Subcutaneous adipose tissue (tissue), 4 donors: ENCODE results near the gene DNAJC24. TPM values are rescaled to one million over a fixed set of nuclear protein-coding genes. Genes with fewer than 3 reads are reported as not detected.

Source experiments
- total RNA-seq, 4 donors: library from RNA; depleted of rRNA; stranded (reverse); fragments of >200 nt; gene quantifications; one replicate each; pipeline ENCODE4 v1.1.0, GENCODE V29; 2016
- TF ChIP-seq, protein P1 (sequence below): fragments of 450-650 bp; IDR thresholded peaks from one replicate; pipeline ENCODE4 v1.5.1; 2016; ENCODE audit warnings: low read depth, mild to moderate bottlenecking, control low read depth, antibody characterized with exemption, moderate library complexity

DNAJC24 gene
- total RNA-seq, 4 donors from 2014 or later = 14.8 to 26.3 (median 18.1) TPM

DNA sequence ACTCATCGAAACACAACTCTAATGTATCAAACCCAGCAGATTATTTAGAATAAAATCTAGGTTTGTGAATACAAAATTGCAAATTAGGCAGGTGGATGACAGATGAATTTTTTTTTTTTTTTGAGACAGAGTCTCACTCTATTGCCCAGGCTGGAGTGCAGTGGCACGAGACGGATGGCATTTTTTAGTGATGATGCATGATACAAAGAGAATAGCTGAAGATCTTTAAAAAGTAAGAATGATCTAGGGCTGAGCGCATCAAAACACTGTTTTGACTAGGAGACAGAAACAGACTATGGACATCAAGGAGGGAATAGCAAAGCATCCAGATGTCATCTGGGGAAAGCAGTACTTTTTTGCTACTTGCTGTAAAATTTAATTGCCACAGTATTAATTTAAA, 76.0 kb downstream of the DNAJC24 start:
- TF ChIP-seq, protein P1, sequence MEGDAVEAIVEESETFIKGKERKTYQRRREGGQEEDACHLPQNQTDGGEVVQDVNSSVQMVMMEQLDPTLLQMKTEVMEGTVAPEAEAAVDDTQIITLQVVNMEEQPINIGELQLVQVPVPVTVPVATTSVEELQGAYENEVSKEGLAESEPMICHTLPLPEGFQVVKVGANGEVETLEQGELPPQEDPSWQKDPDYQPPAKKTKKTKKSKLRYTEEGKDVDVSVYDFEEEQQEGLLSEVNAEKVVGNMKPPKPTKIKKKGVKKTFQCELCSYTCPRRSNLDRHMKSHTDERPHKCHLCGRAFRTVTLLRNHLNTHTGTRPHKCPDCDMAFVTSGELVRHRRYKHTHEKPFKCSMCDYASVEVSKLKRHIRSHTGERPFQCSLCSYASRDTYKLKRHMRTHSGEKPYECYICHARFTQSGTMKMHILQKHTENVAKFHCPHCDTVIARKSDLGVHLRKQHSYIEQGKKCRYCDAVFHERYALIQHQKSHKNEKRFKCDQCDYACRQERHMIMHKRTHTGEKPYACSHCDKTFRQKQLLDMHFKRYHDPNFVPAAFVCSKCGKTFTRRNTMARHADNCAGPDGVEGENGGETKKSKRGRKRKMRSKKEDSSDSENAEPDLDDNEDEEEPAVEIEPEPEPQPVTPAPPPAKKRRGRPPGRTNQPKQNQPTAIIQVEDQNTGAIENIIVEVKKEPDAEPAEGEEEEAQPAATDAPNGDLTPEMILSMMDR = no peak

DNA sequence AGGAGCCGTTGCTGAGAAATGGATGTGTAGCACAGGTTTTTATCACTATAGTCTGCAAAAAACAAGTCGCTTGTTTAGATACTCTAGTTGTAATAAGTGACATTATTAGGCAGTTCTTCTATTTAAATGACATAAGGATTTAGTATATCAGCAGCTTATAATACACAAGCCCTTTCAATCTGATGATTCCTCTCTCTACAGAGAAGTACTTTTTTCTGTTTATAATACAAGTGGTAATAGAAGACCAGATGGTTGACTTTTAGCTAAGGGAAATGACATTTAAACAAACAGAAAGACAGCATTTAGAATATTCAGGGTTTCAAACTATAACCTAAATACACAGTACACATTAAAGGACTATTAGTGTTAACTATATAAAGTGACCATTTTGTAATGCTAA, 79.4 kb downstream of the DNAJC24 start:
- TF ChIP-seq, protein P1 = no peak

- TF ChIP-seq, protein P1 = no peak
Measured at GRCh38 chr11:31450841-31451240, 81.2 kb downstream of the DNAJC24 start.

- TF ChIP-seq, protein P1 = no peak
Measured at GRCh38 chr11:31455177-31455576, 85.5 kb downstream of the DNAJC24 start.

DNA sequence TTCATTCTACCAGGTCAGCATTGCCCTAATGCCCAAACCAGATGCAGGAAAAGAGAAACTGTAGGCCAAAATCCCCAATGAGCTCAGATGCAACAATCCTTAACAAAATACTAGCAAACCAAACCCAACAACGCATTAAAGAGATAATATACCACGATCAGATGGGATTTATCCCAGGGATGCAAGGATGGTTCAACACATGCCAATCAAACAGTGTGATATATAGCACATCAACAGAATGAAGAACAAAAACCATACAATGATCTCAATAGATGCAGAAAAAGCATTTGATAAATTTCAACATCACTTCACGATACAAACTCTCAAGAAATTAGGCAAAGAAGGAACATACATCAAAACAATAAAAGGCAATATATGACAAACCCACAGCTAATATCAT, 94.8 kb downstream of the DNAJC24 start:
- TF ChIP-seq, protein P1 = no peak

- TF ChIP-seq, protein P1 = no peak
Measured at GRCh38 chr11:31474083-31474482, 104.4 kb downstream of the DNAJC24 start.

- TF ChIP-seq, protein P1 = no peak
Measured at GRCh38 chr11:31477528-31478222, 108.0 kb downstream of the DNAJC24 start.
